Lower leg skin (tissue), 3 donors: ENCODE data around the gene PACRG.

Experiments used
- POLR2A ChIP-seq, 2 donors: fragments of 450-650 bp; IDR thresholded peaks; one replicate each; pipeline ENCODE4 v1.6.1; 2016 to 2017; ENCODE audit warnings: antibody characterized with exemption in 2 of 2, mild to moderate bottlenecking in 1 of 2, moderate library complexity in 1 of 2
- TF ChIP-seq, protein P1 (sequence below), 3 donors: fragments of 450-650 bp; IDR thresholded peaks; one replicate each; pipeline ENCODE4 v1.5.1; 2016; ENCODE audit warnings: antibody characterized with exemption in 3 of 3, mild to moderate bottlenecking in 3 of 3, moderate library complexity in 2 of 3

DNA sequence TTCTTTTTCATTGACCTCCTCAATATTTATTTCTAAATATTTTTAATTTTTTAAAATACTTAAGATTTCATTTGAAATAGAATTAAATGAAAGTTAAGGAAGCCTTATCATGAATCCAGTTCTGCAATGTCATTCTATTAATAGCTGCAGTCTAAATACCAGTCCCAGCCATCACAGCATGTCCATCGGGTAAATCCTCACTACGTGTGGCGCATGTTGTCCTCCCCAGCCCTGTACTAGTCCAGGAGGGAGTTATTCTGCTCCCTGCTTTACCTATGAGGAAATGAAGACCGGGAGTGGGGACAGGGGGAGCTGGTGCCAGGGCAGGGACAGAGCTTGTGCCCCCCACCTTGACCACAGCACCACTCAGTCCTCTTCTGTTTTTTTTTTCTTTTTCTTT lies 561.7 kb downstream of the PACRG start:
- TF ChIP-seq, protein P1, sequence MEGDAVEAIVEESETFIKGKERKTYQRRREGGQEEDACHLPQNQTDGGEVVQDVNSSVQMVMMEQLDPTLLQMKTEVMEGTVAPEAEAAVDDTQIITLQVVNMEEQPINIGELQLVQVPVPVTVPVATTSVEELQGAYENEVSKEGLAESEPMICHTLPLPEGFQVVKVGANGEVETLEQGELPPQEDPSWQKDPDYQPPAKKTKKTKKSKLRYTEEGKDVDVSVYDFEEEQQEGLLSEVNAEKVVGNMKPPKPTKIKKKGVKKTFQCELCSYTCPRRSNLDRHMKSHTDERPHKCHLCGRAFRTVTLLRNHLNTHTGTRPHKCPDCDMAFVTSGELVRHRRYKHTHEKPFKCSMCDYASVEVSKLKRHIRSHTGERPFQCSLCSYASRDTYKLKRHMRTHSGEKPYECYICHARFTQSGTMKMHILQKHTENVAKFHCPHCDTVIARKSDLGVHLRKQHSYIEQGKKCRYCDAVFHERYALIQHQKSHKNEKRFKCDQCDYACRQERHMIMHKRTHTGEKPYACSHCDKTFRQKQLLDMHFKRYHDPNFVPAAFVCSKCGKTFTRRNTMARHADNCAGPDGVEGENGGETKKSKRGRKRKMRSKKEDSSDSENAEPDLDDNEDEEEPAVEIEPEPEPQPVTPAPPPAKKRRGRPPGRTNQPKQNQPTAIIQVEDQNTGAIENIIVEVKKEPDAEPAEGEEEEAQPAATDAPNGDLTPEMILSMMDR (IDR thresholded peaks at IDR 0.05): no peak
- TF ChIP-seq POLR2A (IDR thresholded peaks at IDR 0.05): no peak
